ENCODE measurements around the gene MICAL2.
"Not testable (repeated sequence)": the region's sequence is repeated elsewhere in the genome, so short reads cannot be mapped to it uniquely, and the experiment has no call there.

MICAL2 gene

GRCh38 chr11:12137005-12137690 lies 26.8 kb downstream of the MICAL2 start:
- DNase-seq, result peak in 1 of 3 experiments; percentile 30

- DNase-seq, result no peak
Measured at GRCh38 chr11:12137938-12138731, 27.7 kb downstream of the MICAL2 start.

GRCh38 chr11:12139144-12139881 lies 28.9 kb downstream of the MICAL2 start:
- DNase-seq, result no peak

GRCh38 chr11:12140186-12140793 lies 29.9 kb downstream of the MICAL2 start:
- no peak for DNase-seq

- DNase-seq, result no peak
Measured at GRCh38 chr11:12141283-12141682, 30.9 kb downstream of the MICAL2 start.

GRCh38 chr11:12142176-12142575 lies 31.8 kb downstream of the MICAL2 start:
- DNase-seq, result no peak

- DNase-seq, result no peak
Measured at GRCh38 chr11:12142909-12143308, 32.5 kb downstream of the MICAL2 start.

GRCh38 chr11:12143461-12144258 lies 33.3 kb downstream of the MICAL2 start:
- no peak for DNase-seq

GRCh38 chr11:12144330-12145174 lies 34.2 kb downstream of the MICAL2 start:
- DNase-seq, result no peak

- not testable (repeated sequence) for DNase-seq
Measured at GRCh38 chr11:12146678-12147077, 36.3 kb downstream of the MICAL2 start.

GRCh38 chr11:12147827-12148226 lies 37.4 kb downstream of the MICAL2 start:
- DNase-seq, result no peak

GRCh38 chr11:12148466-12148865 lies 38.1 kb downstream of the MICAL2 start:
- DNase-seq, result no peak

- DNase-seq, result no peak
Measured at GRCh38 chr11:12148882-12149281, 38.5 kb downstream of the MICAL2 start.

- peak in 1 of 3 experiments; percentile 36 for DNase-seq
Measured at GRCh38 chr11:12149672-12150225, 39.4 kb downstream of the MICAL2 start.

- DNase-seq, result no peak
Measured at GRCh38 chr11:12150831-12151382, 40.5 kb downstream of the MICAL2 start.

GRCh38 chr11:12152321-12152720 lies 41.9 kb downstream of the MICAL2 start:
- no peak for DNase-seq

GRCh38 chr11:12154871-12155668 lies 44.7 kb downstream of the MICAL2 start:
- DNase-seq, result no peak

- no peak for DNase-seq
Measured at GRCh38 chr11:12155696-12156095, 45.3 kb downstream of the MICAL2 start.

- DNase-seq, result no peak
Measured at GRCh38 chr11:12156301-12157140, 46.1 kb downstream of the MICAL2 start.
